ENCODE data around the gene UQCC2.

GRCh38 chr6:33739571-33739970 is 28.1 kb upstream of the UQCC2 start:
- TF ChIP-seq EZH2phosphoT487 (IDR thresholded peaks at IDR 0.05; ENCODE audit: borderline replicate concordance, low read depth, low read length): no peak
- TF ChIP-seq, protein P1, sequence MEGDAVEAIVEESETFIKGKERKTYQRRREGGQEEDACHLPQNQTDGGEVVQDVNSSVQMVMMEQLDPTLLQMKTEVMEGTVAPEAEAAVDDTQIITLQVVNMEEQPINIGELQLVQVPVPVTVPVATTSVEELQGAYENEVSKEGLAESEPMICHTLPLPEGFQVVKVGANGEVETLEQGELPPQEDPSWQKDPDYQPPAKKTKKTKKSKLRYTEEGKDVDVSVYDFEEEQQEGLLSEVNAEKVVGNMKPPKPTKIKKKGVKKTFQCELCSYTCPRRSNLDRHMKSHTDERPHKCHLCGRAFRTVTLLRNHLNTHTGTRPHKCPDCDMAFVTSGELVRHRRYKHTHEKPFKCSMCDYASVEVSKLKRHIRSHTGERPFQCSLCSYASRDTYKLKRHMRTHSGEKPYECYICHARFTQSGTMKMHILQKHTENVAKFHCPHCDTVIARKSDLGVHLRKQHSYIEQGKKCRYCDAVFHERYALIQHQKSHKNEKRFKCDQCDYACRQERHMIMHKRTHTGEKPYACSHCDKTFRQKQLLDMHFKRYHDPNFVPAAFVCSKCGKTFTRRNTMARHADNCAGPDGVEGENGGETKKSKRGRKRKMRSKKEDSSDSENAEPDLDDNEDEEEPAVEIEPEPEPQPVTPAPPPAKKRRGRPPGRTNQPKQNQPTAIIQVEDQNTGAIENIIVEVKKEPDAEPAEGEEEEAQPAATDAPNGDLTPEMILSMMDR (conservative IDR thresholded peaks at IDR 0.05; ENCODE audit: low read length): no peak
